Nephron (organoid): Measurements from ENCODE around the gene MAS1L.

ENCODE experiments used
- H3K27ac Mint-ChIP-seq, 3 experiments: 2 replicates each; pipeline ENCODE4 v1.8.0; 2020; ENCODE audit warnings: mixed read lengths in 3 of 3, mild to moderate bottlenecking in 2 of 3, moderate library complexity in 1 of 3
- H3K27me3 Mint-ChIP-seq: 2 replicates; pipeline ENCODE4 v1.8.0; 2021; ENCODE audit warnings: low read depth, mild to moderate bottlenecking, moderate library complexity, mixed read lengths
- H3K36me3 Mint-ChIP-seq: 2 replicates; pipeline ENCODE4 v1.8.0; 2020; ENCODE audit warnings: low read depth, mixed read lengths
- H3K4me1 Mint-ChIP-seq: 2 replicates; pipeline ENCODE4 v1.8.0; 2020; ENCODE audit warnings: mixed read lengths
- H3K4me3 Mint-ChIP-seq, 3 experiments: 2 replicates each; pipeline ENCODE4 v1.8.0; 2020; ENCODE audit warnings: mild to moderate bottlenecking in 3 of 3, mixed read lengths in 3 of 3, moderate library complexity in 2 of 3
- H3K9me3 Mint-ChIP-seq: 2 replicates; pipeline ENCODE4 v1.8.0; 2020; ENCODE audit warnings: mixed read lengths
- CTCF ChIP-seq, 3 experiments: fragments of 200-600 bp; sonication (generic); IDR thresholded peaks; one replicate each; pipeline ENCODE4 v1.5.0; 2021; ENCODE audit warnings: antibody characterized with exemption in 3 of 3; ENCODE audit not compliant: unreplicated experiment in 3 of 3

MAS1L gene, protein sequence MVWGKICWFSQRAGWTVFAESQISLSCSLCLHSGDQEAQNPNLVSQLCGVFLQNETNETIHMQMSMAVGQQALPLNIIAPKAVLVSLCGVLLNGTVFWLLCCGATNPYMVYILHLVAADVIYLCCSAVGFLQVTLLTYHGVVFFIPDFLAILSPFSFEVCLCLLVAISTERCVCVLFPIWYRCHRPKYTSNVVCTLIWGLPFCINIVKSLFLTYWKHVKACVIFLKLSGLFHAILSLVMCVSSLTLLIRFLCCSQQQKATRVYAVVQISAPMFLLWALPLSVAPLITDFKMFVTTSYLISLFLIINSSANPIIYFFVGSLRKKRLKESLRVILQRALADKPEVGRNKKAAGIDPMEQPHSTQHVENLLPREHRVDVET

DNA sequence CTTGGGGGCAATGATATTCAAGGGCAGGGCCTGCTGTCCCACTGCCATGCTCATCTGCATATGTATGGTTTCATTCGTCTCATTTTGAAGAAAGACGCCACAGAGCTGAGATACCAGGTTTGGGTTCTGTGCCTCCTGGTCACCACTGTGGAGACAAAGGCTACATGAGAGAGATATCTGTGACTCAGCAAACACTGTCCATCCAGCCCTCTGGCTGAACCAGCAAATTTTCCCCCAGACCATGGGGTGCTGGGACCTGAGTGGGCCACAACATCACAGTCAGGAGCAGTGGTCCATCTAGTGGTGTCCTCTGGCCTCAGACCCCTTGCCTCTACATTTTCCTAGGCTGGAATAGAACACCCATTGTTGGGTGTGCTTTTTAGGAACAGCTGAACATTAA lies at the start of gene MAS1L:
Gene MAS1L, minus strand, starts transcription at position 297 of the 400 bp plus-strand sequence. Its CDS starts 54 bp downstream, at position 243.
- H3K36me3 Mint-ChIP-seq = no peaks in the 10 kb centered on the region
- H3K4me3 Mint-ChIP-seq = no peak within 1 kb of the TSS
- no peak within 1 kb of the TSS for H3K27ac Mint-ChIP-seq
- no peaks in the 10 kb centered on the region for H3K4me1 Mint-ChIP-seq
- TF ChIP-seq CTCF (IDR thresholded peaks at IDR 0.05; ENCODE audit: unreplicated experiment in 3 of 3) = no peak
- peaks cover under 1% of the 10 kb centered on the region for H3K9me3 Mint-ChIP-seq
- H3K27me3 Mint-ChIP-seq = no peaks in the 10 kb centered on the region

DNA sequence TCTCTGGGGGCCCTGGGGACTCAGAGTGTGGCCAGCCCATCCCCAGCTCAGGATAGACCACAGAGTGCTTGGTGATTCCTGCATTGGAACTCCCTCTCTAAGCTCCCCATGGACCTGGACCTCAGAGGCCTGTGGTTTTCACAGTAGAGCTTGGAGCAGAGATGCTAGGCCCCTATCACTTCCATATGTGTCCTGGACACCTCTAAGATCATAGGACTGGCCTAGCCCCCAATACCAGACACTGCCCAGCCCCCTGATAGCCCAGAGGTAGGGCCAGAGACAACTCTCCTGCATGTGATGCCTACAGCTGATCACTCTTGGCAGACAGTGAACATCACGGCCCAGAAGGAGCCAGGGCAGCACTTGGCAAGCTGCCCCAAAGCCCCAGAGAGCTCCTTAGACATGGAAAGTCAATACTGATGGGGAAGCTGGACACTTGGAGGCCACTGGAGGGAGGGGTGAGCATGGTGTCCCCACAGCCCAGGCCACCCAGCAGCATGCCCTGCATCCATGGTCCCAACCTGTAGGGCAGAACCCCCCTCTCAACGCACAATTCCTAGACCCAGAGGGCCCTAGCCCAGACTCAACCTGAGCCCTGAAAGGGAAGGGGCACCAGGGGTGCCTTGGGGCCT lies 44.7 kb upstream of the MAS1L start:
- H3K36me3 Mint-ChIP-seq = no peaks in the 10 kb centered on the region
- H3K27me3 Mint-ChIP-seq = peaks cover 10% of the 10 kb centered on the region
- no peak overlapping the region for H3K27ac Mint-ChIP-seq
- no peaks in the 10 kb centered on the region for H3K9me3 Mint-ChIP-seq
- no peak overlapping the region for H3K4me3 Mint-ChIP-seq
- TF ChIP-seq CTCF (IDR thresholded peaks at IDR 0.05; ENCODE audit: unreplicated experiment in 3 of 3) = no peak
- H3K4me1 Mint-ChIP-seq = no peaks in the 10 kb centered on the region

DNA sequence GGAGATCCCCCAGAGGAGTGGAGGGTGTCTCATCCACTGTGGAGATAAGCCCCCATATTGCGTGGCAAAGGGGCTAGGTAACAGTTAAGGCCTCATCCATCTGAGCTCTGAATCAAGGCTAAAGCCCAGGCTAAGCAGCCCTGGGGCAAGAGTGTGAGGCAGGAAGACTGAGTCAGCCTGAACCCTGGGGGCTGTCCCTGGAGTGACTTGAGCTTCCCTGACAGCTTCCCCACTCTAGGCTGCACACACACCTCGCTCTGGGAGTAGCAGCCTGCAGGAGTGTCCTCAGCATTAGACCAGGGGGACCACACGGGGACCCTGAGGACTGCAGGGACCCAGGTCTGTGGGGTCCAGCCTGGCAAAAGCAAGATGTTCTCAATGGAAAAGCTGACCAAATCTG lies 43.9 kb upstream of the MAS1L start:
- H3K4me1 Mint-ChIP-seq = no peaks in the 10 kb centered on the region
- H3K27ac Mint-ChIP-seq = no peak overlapping the region
- TF ChIP-seq CTCF (IDR thresholded peaks at IDR 0.05; ENCODE audit: unreplicated experiment in 3 of 3) = no peak
- H3K4me3 Mint-ChIP-seq = no peak overlapping the region
- no peaks in the 10 kb centered on the region for H3K9me3 Mint-ChIP-seq
- H3K36me3 Mint-ChIP-seq = no peaks in the 10 kb centered on the region
- peaks cover 14% of the 10 kb centered on the region for H3K27me3 Mint-ChIP-seq

DNA sequence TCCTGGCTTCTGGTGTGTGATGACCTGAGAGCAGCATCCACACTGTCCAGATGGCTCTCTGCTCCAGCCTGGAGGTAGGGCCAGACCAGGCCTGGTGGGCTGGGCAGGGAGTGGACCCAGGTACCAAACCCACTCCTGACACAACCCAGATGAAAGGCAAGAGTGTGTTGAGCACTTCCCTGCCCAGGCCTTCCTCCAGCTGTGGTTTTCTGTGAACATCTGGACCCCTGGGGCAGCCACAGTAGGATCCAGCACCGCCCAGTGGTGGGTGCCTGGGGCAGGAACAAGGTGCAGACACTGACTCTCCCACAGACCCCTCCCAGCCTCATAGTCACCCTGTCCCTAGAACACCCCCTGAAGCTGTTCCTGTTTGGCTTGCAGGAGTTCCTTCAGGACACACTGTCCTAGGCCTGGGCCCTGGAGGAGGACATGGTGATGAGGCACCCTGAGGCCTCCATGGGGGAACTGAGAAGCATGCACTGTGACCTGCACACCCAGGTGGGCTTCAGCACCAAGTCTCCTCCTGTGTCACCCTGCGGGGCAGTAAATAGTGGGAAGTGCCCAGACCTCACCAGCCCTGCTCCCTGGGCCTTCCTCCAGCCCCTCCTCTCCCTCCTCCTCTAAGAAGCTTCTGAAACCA lies 43.0 kb upstream of the MAS1L start:
- peaks cover 18% of the 10 kb centered on the region for H3K27me3 Mint-ChIP-seq
- H3K4me3 Mint-ChIP-seq = no peak overlapping the region
- no peak for TF ChIP-seq CTCF (IDR thresholded peaks at IDR 0.05; ENCODE audit: unreplicated experiment in 3 of 3)
- no peaks in the 10 kb centered on the region for H3K4me1 Mint-ChIP-seq
- H3K36me3 Mint-ChIP-seq = no peaks in the 10 kb centered on the region
- no peaks in the 10 kb centered on the region for H3K9me3 Mint-ChIP-seq
- H3K27ac Mint-ChIP-seq = no peak overlapping the region

DNA sequence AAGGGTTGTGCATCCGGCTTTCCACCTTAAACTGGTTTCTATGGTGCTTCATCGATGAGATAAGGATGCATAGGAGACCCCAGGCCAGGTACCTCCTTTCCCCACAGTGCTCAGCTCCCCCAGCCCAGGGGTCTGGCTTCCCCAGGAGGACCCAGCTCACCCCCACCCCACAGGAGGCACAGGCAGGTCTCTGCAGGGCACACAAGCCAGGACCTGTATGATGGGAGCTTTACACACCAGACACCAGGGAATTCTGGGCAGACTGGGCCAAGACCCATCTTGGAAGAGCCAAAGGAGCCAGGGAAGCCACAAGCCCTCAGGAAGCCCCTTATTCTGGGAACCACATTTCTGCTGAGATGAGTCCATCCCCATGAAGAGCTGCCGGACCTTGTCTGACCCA lies 42.2 kb upstream of the MAS1L start:
- Mint-ChIP-seq H3K36me3 (no peaks in the 10 kb centered on the region), H3K4me3 (no peak overlapping the region), H3K27me3 (peaks cover 14% of the 10 kb centered on the region), H3K9me3 (no peaks in the 10 kb centered on the region), H3K27ac (no peak overlapping the region), H3K4me1 (no peaks in the 10 kb centered on the region)
- no peak for TF ChIP-seq CTCF (IDR thresholded peaks at IDR 0.05; ENCODE audit: unreplicated experiment in 3 of 3)
